Suprapubic skin (tissue), 4 donors: ENCODE measurements around the gene UHRF1. TPM values are rescaled to one million over a fixed set of nuclear protein-coding genes. Genes with fewer than 3 reads are reported as not detected.

Source experiments
- DNase-seq, 2 donors: peaks; one replicate each; pipeline ENCODE4 v3.0.0-alpha.2; 2019; ENCODE audit warnings: low spot score in 2 of 2
- H3K27ac ChIP-seq: fragments of 200-600 bp; sonication (generic); one replicate; pipeline ENCODE4 v1.5.1; 2019
- H3K27me3 ChIP-seq: fragments of 200-600 bp; sonication (generic); one replicate; pipeline ENCODE4 v1.5.1; 2019
- H3K36me3 ChIP-seq: fragments of 200-600 bp; sonication (generic); one replicate; pipeline ENCODE4 v1.5.1; 2019
- H3K4me1 ChIP-seq: fragments of 200-600 bp; sonication (generic); one replicate; pipeline ENCODE4 v1.5.1; 2019
- H3K4me3 ChIP-seq: fragments of 200-600 bp; sonication (generic); one replicate; pipeline ENCODE4 v1.5.1; 2019; ENCODE audit warnings: mild to moderate bottlenecking
- H3K9me3 ChIP-seq: fragments of 200-600 bp; sonication (generic); one replicate; pipeline ENCODE4 v1.5.1; 2019
- CTCF ChIP-seq, 2 donors: fragments of 200-600 bp in 1 of 2; fragments of 450-650 bp in 1 of 2; sonication (generic) in 1 of 2; IDR thresholded peaks; one replicate each; pipeline ENCODE4 v1.5.1; 2016 to 2019; ENCODE audit warnings: antibody characterized with exemption in 2 of 2, mild to moderate bottlenecking in 1 of 2, moderate library complexity in 1 of 2
- EP300 ChIP-seq: sonication (generic); formaldehyde crosslinking; IDR thresholded peaks from one replicate; pipeline ENCODE4 v1.6.1; 2017; ENCODE audit warnings: antibody characterized with exemption
- POLR2A ChIP-seq, 2 donors: fragments of 450-650 bp; IDR thresholded peaks; one replicate each; pipeline ENCODE4 v1.6.1; 2017; ENCODE audit warnings: antibody characterized with exemption in 2 of 2, mild to moderate bottlenecking in 2 of 2, moderate library complexity in 2 of 2
- POLR2AphosphoS5 ChIP-seq, 3 donors: sonication (generic); formaldehyde crosslinking; IDR thresholded peaks; one replicate each; pipeline ENCODE4 v1.6.1; 2017; ENCODE audit warnings: antibody characterized with exemption in 3 of 3
- WGBS: methylation state at CpG from one replicate; pipeline ENCODE4 v1.1.5; 2018; 5-methylcytosine and 5-hydroxymethylcytosine counted together
- total RNA-seq, 4 donors: library from RNA; depleted of rRNA; stranded (reverse); fragments of >200 nt; gene quantifications; one replicate each; pipeline ENCODE4 v1.1.0, GENCODE V29; 2016

Gene UHRF1
- total RNA-seq, 4 donors from 2014 or later = 0.40 to 3.7 (median 2.8) TPM

GRCh38 chr19:5000120-5000611, 90.9 kb downstream of the UHRF1 start:
- H3K9me3 ChIP-seq = no peaks in the 10 kb centered on the region
- H3K27ac ChIP-seq = no peak overlapping the region
- TF ChIP-seq CTCF (IDR thresholded peaks at IDR 0.05) (no peak), POLR2A (IDR thresholded peaks at IDR 0.05) (no peak), EP300 (no peak), POLR2AphosphoS5 (IDR thresholded peaks at IDR 0.05) (no peak)
- WGBS = 90% methylated on average over 6 of the region's 6 CpGs
- no peak for DNase-seq
- peaks cover 18% of the 10 kb centered on the region for H3K36me3 ChIP-seq
- H3K4me3 ChIP-seq = no peak overlapping the region
- no peaks in the 10 kb centered on the region for H3K27me3 ChIP-seq
- peaks cover 19% of the 10 kb centered on the region for H3K4me1 ChIP-seq

GRCh38 chr19:5001615-5002014, 92.3 kb downstream of the UHRF1 start:
- Histone ChIP-seq H3K36me3 (peaks cover 12% of the 10 kb centered on the region), H3K27ac (no peak overlapping the region), H3K4me1 (peaks cover 19% of the 10 kb centered on the region), H3K4me3 (no peak overlapping the region), H3K9me3 (no peaks in the 10 kb centered on the region), H3K27me3 (no peaks in the 10 kb centered on the region)
- WGBS = 67% methylated on average over 3 of the region's 3 CpGs
- TF ChIP-seq EP300 (no peak), CTCF (IDR thresholded peaks at IDR 0.05) (peak; percentile 39 to 61)
- no peak for DNase-seq

- 62% methylated on average over 4 of the region's 4 CpGs for WGBS
- TF ChIP-seq CTCF (IDR thresholded peaks at IDR 0.05) (no peak), POLR2AphosphoS5 (IDR thresholded peaks at IDR 0.05) (no peak), POLR2A (IDR thresholded peaks at IDR 0.05) (no peak), EP300 (no peak)
These were observed 92.8 kb downstream of the UHRF1 start for GRCh38 chr19:5002143-5002542.

GRCh38 chr19:5003781-5004180, 94.5 kb downstream of the UHRF1 start:
- Histone ChIP-seq H3K4me3 (no peak overlapping the region), H3K27me3 (no peaks in the 10 kb centered on the region), H3K9me3 (no peaks in the 10 kb centered on the region), H3K4me1 (peaks cover 19% of the 10 kb centered on the region), H3K36me3 (no peaks in the 10 kb centered on the region), H3K27ac (peak overlapping the region; percentile 23)
- DNase-seq = no peak
- TF ChIP-seq POLR2AphosphoS5 (IDR thresholded peaks at IDR 0.05) (no peak), POLR2A (IDR thresholded peaks at IDR 0.05) (no peak), CTCF (IDR thresholded peaks at IDR 0.05) (no peak), EP300 (no peak)
- 67% methylated on average over 15 of the region's 18 CpGs for WGBS

More at GRCh38 chr19:5002143-5002542, 92.8 kb downstream of the UHRF1 start:
- Histone ChIP-seq H3K27me3 (no peaks in the 10 kb centered on the region), H3K4me1 (peaks cover 19% of the 10 kb centered on the region), H3K36me3 (peaks cover 9% of the 10 kb centered on the region), H3K9me3 (no peaks in the 10 kb centered on the region), H3K27ac (peak overlapping the region; percentile 46), H3K4me3 (no peak overlapping the region)
- no peak for DNase-seq

GRCh38 chr19:5005096-5005495, 95.8 kb downstream of the UHRF1 start:
- WGBS = 90% methylated on average over 2 of the region's 5 CpGs
- Histone ChIP-seq H3K27ac (no peak overlapping the region), H3K4me3 (no peak overlapping the region), H3K4me1 (peaks cover 19% of the 10 kb centered on the region), H3K9me3 (no peaks in the 10 kb centered on the region), H3K27me3 (no peaks in the 10 kb centered on the region), H3K36me3 (no peaks in the 10 kb centered on the region)
- TF ChIP-seq CTCF (IDR thresholded peaks at IDR 0.05) = no peak
- TF ChIP-seq POLR2AphosphoS5 (IDR thresholded peaks at IDR 0.05) = no peak
- DNase-seq = no peak
